Type B pancreatic cell (in vitro differentiated cells): Measurements from ENCODE around the gene CMTR2. TPM values are rescaled to one million over a fixed set of nuclear protein-coding genes. Genes with fewer than 3 reads are reported as not detected.
"Not testable (repeated sequence)": the region's sequence is repeated elsewhere in the genome, so short reads cannot be mapped to it uniquely, and the experiment has no call there.

ENCODE experiments used
- DNase-seq: peaks from one replicate; pipeline ENCODE4 v3.0.0; 2021; ENCODE audit warnings: mixed read lengths; ENCODE audit not compliant: unreplicated experiment; ENCODE audit errors: extremely low spot score
- H3K27ac Mint-ChIP-seq: 2 replicates; pipeline ENCODE4 v1.8.0; 2021; ENCODE audit warnings: mild to moderate bottlenecking, mixed read lengths
- H3K27me3 Mint-ChIP-seq: 2 replicates; pipeline ENCODE4 v1.8.0; 2021; ENCODE audit warnings: mixed read lengths
- H3K36me3 Mint-ChIP-seq: 2 replicates; pipeline ENCODE4 v1.8.0; 2021; ENCODE audit warnings: mixed read lengths
- H3K4me1 Mint-ChIP-seq: one replicate; pipeline ENCODE4 v1.8.0; 2021; ENCODE audit warnings: mixed read lengths; ENCODE audit not compliant: unreplicated experiment
- H3K4me3 Mint-ChIP-seq: 2 replicates; pipeline ENCODE4 v1.8.0; 2021; ENCODE audit warnings: mild to moderate bottlenecking, mixed read lengths
- H3K9me3 Mint-ChIP-seq: 2 replicates; pipeline ENCODE4 v1.8.0; 2021; ENCODE audit warnings: mixed read lengths
- total RNA-seq: library from RNA; stranded (reverse); gene quantifications from 2 replicates; pipeline ENCODE4 v1.2.1, GENCODE V29; 2021; ENCODE audit warnings: low replicate concordance
- TF ChIP-seq, protein P1 (sequence below): fragments of 200-600 bp; sonication (generic); conservative IDR thresholded peaks from 2 replicates; pipeline ENCODE4 v1.5.0; 2021; ENCODE audit warnings: antibody characterized with exemption, mild to moderate bottlenecking

The CMTR2 gene
- total RNA-seq, 1 donor from 2014 or later, result 30.2 TPM

DNA sequence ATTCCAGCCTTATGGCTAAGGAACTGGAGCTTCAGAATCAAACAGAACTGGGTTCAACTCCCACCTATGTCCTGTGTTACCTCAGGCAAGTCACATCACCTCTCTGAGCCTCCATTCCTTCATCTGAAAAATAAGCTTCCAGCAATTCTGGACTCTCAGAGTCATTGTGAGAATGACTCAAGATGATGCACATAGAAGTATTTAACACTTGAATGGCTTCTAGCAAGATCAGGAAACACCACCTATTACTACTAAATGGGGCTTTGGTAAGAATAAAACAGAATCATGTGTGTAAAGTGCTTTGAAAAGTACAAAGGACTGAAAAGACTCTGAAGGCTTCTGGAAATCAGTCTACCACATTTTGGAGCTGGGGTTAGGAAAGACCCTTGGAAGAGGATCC is 38.5 kb upstream of the CMTR2 start:
- TF ChIP-seq, protein P1, sequence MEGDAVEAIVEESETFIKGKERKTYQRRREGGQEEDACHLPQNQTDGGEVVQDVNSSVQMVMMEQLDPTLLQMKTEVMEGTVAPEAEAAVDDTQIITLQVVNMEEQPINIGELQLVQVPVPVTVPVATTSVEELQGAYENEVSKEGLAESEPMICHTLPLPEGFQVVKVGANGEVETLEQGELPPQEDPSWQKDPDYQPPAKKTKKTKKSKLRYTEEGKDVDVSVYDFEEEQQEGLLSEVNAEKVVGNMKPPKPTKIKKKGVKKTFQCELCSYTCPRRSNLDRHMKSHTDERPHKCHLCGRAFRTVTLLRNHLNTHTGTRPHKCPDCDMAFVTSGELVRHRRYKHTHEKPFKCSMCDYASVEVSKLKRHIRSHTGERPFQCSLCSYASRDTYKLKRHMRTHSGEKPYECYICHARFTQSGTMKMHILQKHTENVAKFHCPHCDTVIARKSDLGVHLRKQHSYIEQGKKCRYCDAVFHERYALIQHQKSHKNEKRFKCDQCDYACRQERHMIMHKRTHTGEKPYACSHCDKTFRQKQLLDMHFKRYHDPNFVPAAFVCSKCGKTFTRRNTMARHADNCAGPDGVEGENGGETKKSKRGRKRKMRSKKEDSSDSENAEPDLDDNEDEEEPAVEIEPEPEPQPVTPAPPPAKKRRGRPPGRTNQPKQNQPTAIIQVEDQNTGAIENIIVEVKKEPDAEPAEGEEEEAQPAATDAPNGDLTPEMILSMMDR, result no peak
- no peak for DNase-seq
- peaks cover 23% of the 10 kb centered on the region for H3K27me3 Mint-ChIP-seq
- H3K27ac Mint-ChIP-seq, result no peak overlapping the region
- no peaks in the 10 kb centered on the region for H3K36me3 Mint-ChIP-seq
- H3K4me1 Mint-ChIP-seq, result no peaks in the 10 kb centered on the region
- H3K4me3 Mint-ChIP-seq, result no peak overlapping the region
- H3K9me3 Mint-ChIP-seq, result no peaks in the 10 kb centered on the region

DNA sequence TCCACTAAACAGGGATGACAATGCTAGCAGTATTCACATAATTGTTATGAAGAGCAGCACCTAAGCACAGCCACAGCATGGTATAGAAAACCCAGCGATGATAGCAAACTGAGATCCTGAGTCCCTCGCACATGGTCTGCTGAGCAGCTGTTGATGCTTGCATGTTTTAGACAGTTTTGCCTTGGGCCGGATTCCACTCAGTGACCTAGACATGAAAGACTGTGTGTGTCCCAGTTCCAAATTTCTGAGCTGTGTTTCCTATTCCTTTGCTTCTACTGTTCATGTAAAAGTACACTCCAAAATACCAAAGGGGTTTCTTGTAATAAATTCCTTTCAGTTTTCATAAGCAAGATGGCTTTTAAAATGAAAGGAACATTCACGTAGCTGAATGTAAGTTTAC is 30.8 kb upstream of the CMTR2 start:
- no peak for DNase-seq
- Mint-ChIP-seq H3K27ac (no peak overlapping the region), H3K27me3 (peaks cover 19% of the 10 kb centered on the region), H3K9me3 (no peaks in the 10 kb centered on the region), H3K4me1 (no peaks in the 10 kb centered on the region), H3K36me3 (no peaks in the 10 kb centered on the region), H3K4me3 (no peak overlapping the region)
- TF ChIP-seq, protein P1, result no peak

DNA sequence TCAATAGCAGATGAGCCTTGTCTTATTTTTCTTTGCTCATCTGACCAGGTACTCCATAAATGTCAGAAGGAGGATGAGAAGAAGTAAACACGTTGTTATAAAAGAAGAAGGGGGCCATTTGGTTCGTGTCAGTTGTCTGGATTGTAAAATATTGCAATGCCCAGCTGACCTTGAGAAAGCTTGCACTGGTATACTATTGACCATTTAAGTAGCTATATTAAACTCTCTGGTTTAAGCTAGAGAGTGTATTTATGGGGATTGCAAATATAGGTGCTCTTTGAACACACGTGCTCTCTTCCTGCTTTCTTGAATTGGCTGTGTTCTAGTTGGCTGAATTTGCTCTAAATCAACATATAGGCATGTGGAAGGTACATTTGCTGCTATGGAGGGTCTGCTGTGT is 26.1 kb upstream of the CMTR2 start:
- Mint-ChIP-seq H3K4me3 (no peak overlapping the region), H3K4me1 (peaks cover 3% of the 10 kb centered on the region), H3K27me3 (peaks cover 32% of the 10 kb centered on the region), H3K36me3 (no peaks in the 10 kb centered on the region), H3K9me3 (no peaks in the 10 kb centered on the region), H3K27ac (no peak overlapping the region)
- no peak for DNase-seq
- TF ChIP-seq, protein P1, result no peak

DNA sequence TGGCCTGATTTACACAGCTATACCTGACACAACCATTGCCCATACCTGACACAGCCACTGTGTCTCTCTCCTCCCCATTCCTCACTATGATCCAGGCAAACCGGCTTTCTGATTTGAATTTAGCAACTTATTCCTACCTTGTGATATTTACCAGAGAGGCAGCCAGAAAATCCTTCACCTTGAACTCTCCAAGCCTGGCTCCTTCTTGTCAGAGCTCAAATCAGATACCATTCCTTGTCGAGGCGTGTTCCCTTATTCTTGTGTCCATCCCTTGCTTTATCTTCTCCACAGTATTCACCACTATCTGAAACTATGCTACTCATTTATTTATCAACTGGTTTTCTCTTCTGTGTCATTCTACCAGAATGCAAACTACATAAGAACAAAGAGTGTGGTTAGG is 24.4 kb upstream of the CMTR2 start:
- not testable (repeated sequence) for H3K4me1 Mint-ChIP-seq, H3K4me3 Mint-ChIP-seq, H3K36me3 Mint-ChIP-seq, H3K9me3 Mint-ChIP-seq, DNase-seq, H3K27ac Mint-ChIP-seq
- peaks cover 36% of the 10 kb centered on the region for H3K27me3 Mint-ChIP-seq

DNA sequence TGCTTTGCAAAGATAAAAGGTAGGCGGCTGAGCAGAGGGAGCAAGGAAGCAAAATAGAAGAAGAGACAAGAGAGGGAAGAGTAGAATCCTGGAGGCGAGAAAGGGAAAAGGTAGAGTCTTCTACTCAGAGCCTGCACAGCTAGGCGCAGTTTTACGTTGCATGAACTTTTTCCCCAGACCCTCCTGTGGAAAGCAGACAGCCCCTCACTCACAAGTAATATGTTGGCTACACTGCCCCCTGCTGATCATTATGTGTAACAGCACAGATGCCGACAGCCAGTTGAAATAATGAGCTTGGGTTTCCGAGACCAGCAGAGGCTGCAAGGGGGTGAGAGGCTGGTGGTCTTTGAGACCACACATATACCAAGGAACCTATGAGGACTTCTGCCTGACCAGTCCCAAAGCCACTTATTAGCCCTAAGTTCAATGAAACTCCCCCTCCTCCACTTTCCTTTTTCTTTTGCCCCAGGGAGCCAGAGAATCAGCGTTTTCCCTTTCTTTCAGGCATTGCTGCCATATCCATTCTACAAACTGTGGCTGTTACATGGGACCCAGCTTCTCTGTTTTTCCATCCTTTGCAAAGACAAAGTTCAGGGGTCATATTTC is 22.5 kb upstream of the CMTR2 start:
- Mint-ChIP-seq H3K9me3 (no peaks in the 10 kb centered on the region), H3K27ac (no peak overlapping the region), H3K27me3 (peaks cover 36% of the 10 kb centered on the region), H3K4me3 (no peak overlapping the region), H3K4me1 (peaks cover 3% of the 10 kb centered on the region), H3K36me3 (no peaks in the 10 kb centered on the region)
- TF ChIP-seq, protein P1, result peak; percentile 91
- DNase-seq, result no peak

DNA sequence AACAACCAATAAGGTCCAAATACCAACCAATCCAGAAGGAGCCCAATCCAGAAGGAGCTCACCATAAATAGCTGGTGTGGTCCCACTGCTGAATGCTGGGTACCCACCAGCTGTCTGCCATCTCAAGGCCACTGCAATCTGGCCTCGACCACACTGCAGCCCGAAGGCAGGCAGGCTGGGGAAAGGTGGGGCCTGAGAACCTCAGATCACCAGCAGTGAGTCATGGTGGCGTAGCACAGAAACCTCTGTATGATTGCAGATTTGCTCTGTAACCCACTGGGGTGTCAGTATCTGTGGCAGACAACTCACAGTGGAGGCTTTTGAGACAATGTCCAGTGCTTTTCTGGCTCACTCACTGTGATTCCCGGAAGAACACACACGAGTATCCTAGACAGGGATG is 14.7 kb upstream of the CMTR2 start:
- no peaks in the 10 kb centered on the region for H3K9me3 Mint-ChIP-seq
- H3K4me3 Mint-ChIP-seq, result no peak overlapping the region
- H3K27ac Mint-ChIP-seq, result no peak overlapping the region
- no peaks in the 10 kb centered on the region for H3K4me1 Mint-ChIP-seq
- H3K36me3 Mint-ChIP-seq, result no peaks in the 10 kb centered on the region
- no peak for DNase-seq
- TF ChIP-seq, protein P1, result no peak
- peaks cover 12% of the 10 kb centered on the region for H3K27me3 Mint-ChIP-seq
